HEK293 (cell line): ENCODE results near the gene WNT9B.

ENCODE experiments used
- MYNN ChIP-seq: fragments of 450-650 bp; formaldehyde crosslinking; IDR thresholded peaks from 2 replicates; pipeline ENCODE4 v1.5.1; 2016; ENCODE audit warnings: missing biosample characterization, missing genetic modification characterization, borderline replicate concordance
- SP2 ChIP-seq: fragments of 450-650 bp; formaldehyde crosslinking; IDR thresholded peaks from 2 replicates; pipeline ENCODE4 v1.5.1; 2016; ENCODE audit warnings: missing biosample characterization, missing genetic modification characterization
- TCF7L2 ChIP-seq: IDR thresholded peaks from 2 replicates; pipeline ENCODE4 v1.6.1; 2011; ENCODE audit warnings: low read depth, mild to moderate bottlenecking, inconsistent platforms, low read length, moderate library complexity, borderline replicate concordance
- TRIM28 ChIP-seq: IDR thresholded peaks from 2 replicates; pipeline ENCODE4 v1.6.1; 2011; ENCODE audit warnings: low read length, control low read depth, borderline replicate concordance
- YY1 ChIP-seq: fragments of 450-650 bp; formaldehyde crosslinking; IDR thresholded peaks from 2 replicates; pipeline ENCODE4 v1.5.1; 2018; ENCODE audit warnings: missing biosample characterization, missing genetic modification characterization
- ZNF274 ChIP-seq, 2 experiments: fragments of 200-500 bp in 1 of 2; fragments of 450-650 bp in 1 of 2; sonication (Bioruptor generic) in 1 of 2; formaldehyde crosslinking in 1 of 2; IDR thresholded peaks; 2 replicates each; pipeline versions ENCODE4 v1.5.1 to v1.6.1; 2014 to 2016; ENCODE audit warnings: borderline replicate concordance in 1 of 2, inconsistent platforms in 1 of 2, low read length in 1 of 2, missing biosample characterization in 1 of 2, missing genetic modification characterization in 1 of 2
- ZNF366 ChIP-seq: fragments of 450-650 bp; formaldehyde crosslinking; conservative IDR thresholded peaks from 2 replicates; pipeline ENCODE4 v1.5.1; 2016; ENCODE audit warnings: missing biosample characterization, missing genetic modification characterization
- ZNF664 ChIP-seq: fragments of 450-650 bp; formaldehyde crosslinking; IDR thresholded peaks from 2 replicates; pipeline ENCODE4 v1.5.1; 2016; ENCODE audit warnings: missing biosample characterization, missing genetic modification characterization
- TF ChIP-seq, protein P1 (sequence below): fragments of 450-650 bp; formaldehyde crosslinking; IDR thresholded peaks from 2 replicates; pipeline ENCODE4 v1.5.1; 2016; ENCODE audit warnings: missing biosample characterization, missing genetic modification characterization
- TF ChIP-seq, protein P2 (sequence below): fragments of 450-650 bp; formaldehyde crosslinking; IDR thresholded peaks from 2 replicates; pipeline ENCODE4 v1.5.1; 2016; ENCODE audit warnings: missing biosample characterization, missing genetic modification characterization

- TF ChIP-seq ZNF366 (tag by site-specific recombination) (no peak), SP2 (no peak), ZNF274 (IDR thresholded peaks at IDR 0.05; ENCODE audit: low read length) (no peak), ZNF274 (tag by site-specific recombination; IDR thresholded peaks at IDR 0.05; ENCODE audit: borderline replicate concordance) (no peak), ZNF664 (tag by site-specific recombination) (no peak), TRIM28 (no peak), TCF7L2 (no peak), MYNN (tag by site-specific recombination) (no peak), YY1 (tag by site-specific recombination) (no peak)
- TF ChIP-seq, protein P1, sequence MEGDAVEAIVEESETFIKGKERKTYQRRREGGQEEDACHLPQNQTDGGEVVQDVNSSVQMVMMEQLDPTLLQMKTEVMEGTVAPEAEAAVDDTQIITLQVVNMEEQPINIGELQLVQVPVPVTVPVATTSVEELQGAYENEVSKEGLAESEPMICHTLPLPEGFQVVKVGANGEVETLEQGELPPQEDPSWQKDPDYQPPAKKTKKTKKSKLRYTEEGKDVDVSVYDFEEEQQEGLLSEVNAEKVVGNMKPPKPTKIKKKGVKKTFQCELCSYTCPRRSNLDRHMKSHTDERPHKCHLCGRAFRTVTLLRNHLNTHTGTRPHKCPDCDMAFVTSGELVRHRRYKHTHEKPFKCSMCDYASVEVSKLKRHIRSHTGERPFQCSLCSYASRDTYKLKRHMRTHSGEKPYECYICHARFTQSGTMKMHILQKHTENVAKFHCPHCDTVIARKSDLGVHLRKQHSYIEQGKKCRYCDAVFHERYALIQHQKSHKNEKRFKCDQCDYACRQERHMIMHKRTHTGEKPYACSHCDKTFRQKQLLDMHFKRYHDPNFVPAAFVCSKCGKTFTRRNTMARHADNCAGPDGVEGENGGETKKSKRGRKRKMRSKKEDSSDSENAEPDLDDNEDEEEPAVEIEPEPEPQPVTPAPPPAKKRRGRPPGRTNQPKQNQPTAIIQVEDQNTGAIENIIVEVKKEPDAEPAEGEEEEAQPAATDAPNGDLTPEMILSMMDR (tag by site-specific recombination), result no peak
- TF ChIP-seq, protein P2, sequence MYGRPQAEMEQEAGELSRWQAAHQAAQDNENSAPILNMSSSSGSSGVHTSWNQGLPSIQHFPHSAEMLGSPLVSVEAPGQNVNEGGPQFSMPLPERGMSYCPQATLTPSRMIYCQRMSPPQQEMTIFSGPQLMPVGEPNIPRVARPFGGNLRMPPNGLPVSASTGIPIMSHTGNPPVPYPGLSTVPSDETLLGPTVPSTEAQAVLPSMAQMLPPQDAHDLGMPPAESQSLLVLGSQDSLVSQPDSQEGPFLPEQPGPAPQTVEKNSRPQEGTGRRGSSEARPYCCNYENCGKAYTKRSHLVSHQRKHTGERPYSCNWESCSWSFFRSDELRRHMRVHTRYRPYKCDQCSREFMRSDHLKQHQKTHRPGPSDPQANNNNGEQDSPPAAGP (tag by site-specific recombination), result no peak
Measured at GRCh38 chr17:46839211-46839610, 12.2 kb upstream of the WNT9B start.
